Brain microvascular endothelial cell (primary cell): ENCODE data around the gene NRG4.
"Not testable (repeated sequence)": the region's sequence is repeated elsewhere in the genome, so short reads cannot be mapped to it uniquely, and the experiment has no call there.

ENCODE experiments used
- DNase-seq: peaks from one replicate; pipeline ENCODE4 v3.0.0-alpha.2; 2020
- H3K27ac ChIP-seq: fragments of 250-450 bp; sonication (Bioruptor Pico); 2 replicates; pipeline ENCODE4 v1.5.1; 2020; ENCODE audit warnings: mild to moderate bottlenecking, moderate library complexity
- H3K27me3 ChIP-seq: fragments of 250-450 bp; sonication (Bioruptor Pico); replicated peaks from 2 replicates; pipeline ENCODE4 v1.5.1; 2020; ENCODE audit warnings: mild to moderate bottlenecking
- H3K36me3 ChIP-seq: fragments of 250-450 bp; sonication (Bioruptor Pico); replicated peaks from 2 replicates; pipeline ENCODE4 v1.5.1; 2020; ENCODE audit warnings: mild to moderate bottlenecking
- H3K4me3 ChIP-seq: 2 replicates; pipeline ENCODE4 v1.5.1; 2011; ENCODE audit warnings: low read depth, mild to moderate bottlenecking, control low read depth, low read length, moderate library complexity
- CTCF ChIP-seq: IDR thresholded peaks from 2 replicates; pipeline ENCODE4 v1.5.1; 2011; ENCODE audit warnings: low read depth, mild to moderate bottlenecking, moderate library complexity, low read length, control low read depth, inconsistent platforms; ENCODE audit errors: missing control alignments
- in situ Hi-C: cut with HindIII; loops from 2 replicates; pipeline ENCODE4 v1.10.0; 2017; ENCODE audit warnings: low sequenced_read_pairs, low pct_ligation_motif_present

Gene NRG4

GRCh38 chr15:76057332-76058000 lies 45.2 kb upstream of the NRG4 start:
- Histone ChIP-seq H3K27me3 (peaks cover 42% of the 10 kb centered on the region), H3K36me3 (no peaks in the 10 kb centered on the region), H3K4me3 (no peak overlapping the region), H3K27ac (no peak overlapping the region)
- peak; percentile 74 for TF ChIP-seq CTCF
- in situ Hi-C loops, result no loop called here
- DNase-seq, result peak; percentile 16

GRCh38 chr15:76056931-76057330 lies 44.7 kb upstream of the NRG4 start:
- TF ChIP-seq CTCF, result no peak
- H3K27ac ChIP-seq, result no peak overlapping the region
- DNase-seq, result no peak
- no peak overlapping the region for H3K4me3 ChIP-seq
- in situ Hi-C loops, result no loop called here
- peaks cover 41% of the 10 kb centered on the region for H3K27me3 ChIP-seq
- H3K36me3 ChIP-seq, result no peaks in the 10 kb centered on the region

- H3K36me3 ChIP-seq, H3K27ac ChIP-seq, H3K4me3 ChIP-seq, in situ Hi-C loops, DNase-seq: not testable (repeated sequence)
- H3K27me3 ChIP-seq, result peaks cover 16% of the 10 kb centered on the region
Measured at GRCh38 chr15:76054201-76054600, 42.0 kb upstream of the NRG4 start.

GRCh38 chr15:76038512-76038911 lies 26.3 kb upstream of the NRG4 start:
- H3K27ac ChIP-seq, result no peak overlapping the region
- no peak overlapping the region for H3K4me3 ChIP-seq
- peaks cover 3% of the 10 kb centered on the region for H3K27me3 ChIP-seq
- in situ Hi-C loops, result no loop called here
- no peaks in the 10 kb centered on the region for H3K36me3 ChIP-seq
- no peak for DNase-seq
- TF ChIP-seq CTCF, result no peak

GRCh38 chr15:76035593-76035992 lies 23.4 kb upstream of the NRG4 start:
- H3K4me3 ChIP-seq, result no peak overlapping the region
- no peak for DNase-seq
- H3K27ac ChIP-seq, result no peak overlapping the region
- peaks cover 3% of the 10 kb centered on the region for H3K27me3 ChIP-seq
- in situ Hi-C loops, result no loop called here
- no peaks in the 10 kb centered on the region for H3K36me3 ChIP-seq
- no peak for TF ChIP-seq CTCF

GRCh38 chr15:76034111-76034510 lies 21.9 kb upstream of the NRG4 start:
- H3K36me3 ChIP-seq, result no peaks in the 10 kb centered on the region
- peaks cover 3% of the 10 kb centered on the region for H3K27me3 ChIP-seq
- no peak overlapping the region for H3K27ac ChIP-seq
- in situ Hi-C loops, result no loop called here
- H3K4me3 ChIP-seq, result no peak overlapping the region
- DNase-seq, result no peak
- no peak for TF ChIP-seq CTCF
